Measurements from ENCODE around the gene MR1. TPM values are rescaled to one million over a fixed set of nuclear protein-coding genes. Genes with fewer than 3 reads are reported as not detected.
A peak's percentile ranks its signal among the peaks of the same experiment; 100 is the strongest.

The MR1 gene
- total RNA-seq, 1 donor from 2014 or later: 4.2 TPM

DNA sequence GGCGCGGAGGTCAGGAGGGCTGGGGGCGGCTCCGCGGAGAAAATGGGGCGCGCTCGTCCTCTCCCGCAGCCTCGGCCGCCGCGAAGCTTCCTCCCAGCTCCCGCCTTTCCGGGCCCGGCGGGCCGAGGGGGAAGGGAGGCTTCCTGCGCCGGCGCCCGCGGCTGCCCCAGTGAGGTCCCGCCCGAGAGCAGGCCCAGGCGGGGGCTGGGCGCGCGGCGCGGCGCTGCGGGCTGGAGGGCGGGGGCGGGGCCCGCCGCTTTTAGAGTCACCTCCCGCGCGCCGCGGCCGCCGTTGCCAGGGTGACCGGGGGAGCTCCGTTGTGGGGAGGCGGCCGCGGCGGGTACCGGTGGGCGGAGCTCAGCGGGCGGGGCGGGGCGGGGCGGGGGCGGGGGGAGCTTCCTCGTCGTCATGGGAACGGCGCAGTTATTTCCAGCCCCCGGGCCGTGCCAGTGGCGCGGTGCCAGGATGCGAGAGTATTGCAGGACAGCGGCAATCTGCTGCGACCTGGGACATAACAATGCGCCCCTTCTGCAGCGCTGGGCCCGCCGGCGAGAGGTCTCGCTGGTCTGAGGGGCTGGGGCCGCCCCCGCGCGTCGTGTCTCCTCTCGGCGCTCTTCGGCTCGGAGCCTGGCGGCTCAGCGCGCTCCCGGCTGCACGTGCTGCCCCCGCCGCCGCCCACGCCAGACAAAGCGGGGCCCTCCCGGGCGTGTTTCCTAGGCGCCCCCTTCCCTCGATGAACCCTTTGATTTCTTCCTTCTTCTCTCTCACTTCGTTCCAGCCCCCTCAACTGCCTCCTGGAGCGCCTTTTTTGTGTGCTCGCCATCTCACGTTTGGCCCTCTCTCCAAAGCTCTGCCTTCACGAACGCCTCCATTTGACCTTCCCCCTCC lies 71.6 kb downstream of the MR1 start:
- Mint-ChIP-seq H3K27ac (peak overlapping the region; percentile 96), H3K4me3 (peak overlapping the region; percentile 87), H3K27me3 (ENCODE audit: low read depth) (no peaks in the 10 kb centered on the region), H3K9me3 (no peaks in the 10 kb centered on the region), H3K36me3 (no peaks in the 10 kb centered on the region), H3K4me1 (peaks cover 66% of the 10 kb centered on the region)
- peak; percentile 89 to 92 for DNase-seq (ENCODE audit: low spot score in 2 of 2, unreplicated experiment in 2 of 2)
- TF ChIP-seq, protein P1, sequence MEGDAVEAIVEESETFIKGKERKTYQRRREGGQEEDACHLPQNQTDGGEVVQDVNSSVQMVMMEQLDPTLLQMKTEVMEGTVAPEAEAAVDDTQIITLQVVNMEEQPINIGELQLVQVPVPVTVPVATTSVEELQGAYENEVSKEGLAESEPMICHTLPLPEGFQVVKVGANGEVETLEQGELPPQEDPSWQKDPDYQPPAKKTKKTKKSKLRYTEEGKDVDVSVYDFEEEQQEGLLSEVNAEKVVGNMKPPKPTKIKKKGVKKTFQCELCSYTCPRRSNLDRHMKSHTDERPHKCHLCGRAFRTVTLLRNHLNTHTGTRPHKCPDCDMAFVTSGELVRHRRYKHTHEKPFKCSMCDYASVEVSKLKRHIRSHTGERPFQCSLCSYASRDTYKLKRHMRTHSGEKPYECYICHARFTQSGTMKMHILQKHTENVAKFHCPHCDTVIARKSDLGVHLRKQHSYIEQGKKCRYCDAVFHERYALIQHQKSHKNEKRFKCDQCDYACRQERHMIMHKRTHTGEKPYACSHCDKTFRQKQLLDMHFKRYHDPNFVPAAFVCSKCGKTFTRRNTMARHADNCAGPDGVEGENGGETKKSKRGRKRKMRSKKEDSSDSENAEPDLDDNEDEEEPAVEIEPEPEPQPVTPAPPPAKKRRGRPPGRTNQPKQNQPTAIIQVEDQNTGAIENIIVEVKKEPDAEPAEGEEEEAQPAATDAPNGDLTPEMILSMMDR (IDR thresholded peaks at IDR 0.05; ENCODE audit: unreplicated experiment): no peak

DNA sequence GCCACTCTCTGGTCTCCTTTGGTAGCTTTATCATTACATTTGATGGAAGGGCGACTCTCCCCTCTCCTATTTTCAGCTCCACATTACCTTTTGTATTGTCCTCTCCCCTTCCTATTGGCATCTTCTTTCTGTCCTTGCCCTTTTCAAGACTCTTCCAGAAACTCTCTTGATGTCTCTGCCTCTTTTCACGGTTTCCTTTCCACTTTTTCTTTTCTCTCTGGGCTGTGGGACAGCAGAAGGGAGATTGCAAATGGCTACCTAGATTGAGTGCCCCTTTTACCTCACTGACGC lies 72.2 kb downstream of the MR1 start:
- Mint-ChIP-seq H3K4me1 (peaks cover 60% of the 10 kb centered on the region), H3K27ac (peak overlapping the region; percentile 85), H3K4me3 (peak overlapping the region; percentile 67), H3K27me3 (ENCODE audit: low read depth) (no peaks in the 10 kb centered on the region), H3K36me3 (no peaks in the 10 kb centered on the region), H3K9me3 (no peaks in the 10 kb centered on the region)
- DNase-seq (ENCODE audit: low spot score in 2 of 2, unreplicated experiment in 2 of 2): no peak
- TF ChIP-seq, protein P1 (IDR thresholded peaks at IDR 0.05; ENCODE audit: unreplicated experiment): no peak

DNA sequence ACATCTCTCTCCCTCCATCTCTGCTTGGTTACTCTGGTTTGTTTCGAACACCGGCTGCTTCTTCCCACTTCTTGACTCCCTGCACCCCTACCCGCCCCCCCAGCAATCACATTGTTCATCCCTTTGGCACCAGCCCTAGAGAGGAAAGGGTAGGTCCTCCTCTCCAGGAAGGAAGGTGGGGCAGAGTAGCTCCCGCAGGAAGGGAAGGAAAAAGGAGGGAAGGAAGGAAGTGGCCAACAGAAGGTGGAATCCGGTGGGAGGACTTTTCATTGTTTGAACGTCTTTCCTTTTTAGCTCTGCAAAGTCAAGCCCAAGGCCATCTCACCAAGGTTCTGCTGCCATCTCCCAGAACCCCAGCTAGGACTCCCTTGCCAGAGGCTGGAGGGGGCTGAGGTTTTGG lies 72.7 kb downstream of the MR1 start:
- Mint-ChIP-seq H3K36me3 (no peaks in the 10 kb centered on the region), H3K27ac (no peak overlapping the region), H3K9me3 (no peaks in the 10 kb centered on the region), H3K27me3 (ENCODE audit: low read depth) (no peaks in the 10 kb centered on the region), H3K4me1 (peaks cover 55% of the 10 kb centered on the region), H3K4me3 (peak overlapping the region; percentile 67)
- DNase-seq (ENCODE audit: low spot score in 2 of 2, unreplicated experiment in 2 of 2): no peak
- TF ChIP-seq, protein P1 (IDR thresholded peaks at IDR 0.05; ENCODE audit: unreplicated experiment): no peak

DNA sequence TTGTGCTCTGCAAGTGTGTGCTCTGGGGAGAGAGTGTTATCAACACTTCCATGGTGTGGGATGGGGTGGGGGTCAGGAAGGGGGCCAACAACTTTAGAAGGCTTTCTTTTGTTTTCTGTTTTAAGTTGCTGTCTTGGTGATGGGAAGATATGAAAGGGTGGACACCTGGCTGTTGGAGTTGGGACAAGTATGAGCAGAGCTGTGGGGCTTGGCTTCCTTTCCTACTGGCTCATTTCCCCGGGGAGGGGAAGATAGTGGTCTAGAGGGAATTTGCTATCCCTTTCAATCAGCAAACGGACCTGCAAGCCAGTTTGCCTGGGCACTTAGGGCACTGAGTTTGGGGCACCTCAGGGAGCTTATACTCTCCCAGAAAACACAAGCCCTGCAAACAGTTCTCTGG lies 73.9 kb downstream of the MR1 start:
- Mint-ChIP-seq H3K4me3 (no peak overlapping the region), H3K27ac (no peak overlapping the region), H3K4me1 (peaks cover 47% of the 10 kb centered on the region), H3K36me3 (no peaks in the 10 kb centered on the region), H3K27me3 (ENCODE audit: low read depth) (no peaks in the 10 kb centered on the region), H3K9me3 (no peaks in the 10 kb centered on the region)
- DNase-seq (ENCODE audit: low spot score in 2 of 2, unreplicated experiment in 2 of 2): no peak
- TF ChIP-seq, protein P1 (IDR thresholded peaks at IDR 0.05; ENCODE audit: unreplicated experiment): no peak

DNA sequence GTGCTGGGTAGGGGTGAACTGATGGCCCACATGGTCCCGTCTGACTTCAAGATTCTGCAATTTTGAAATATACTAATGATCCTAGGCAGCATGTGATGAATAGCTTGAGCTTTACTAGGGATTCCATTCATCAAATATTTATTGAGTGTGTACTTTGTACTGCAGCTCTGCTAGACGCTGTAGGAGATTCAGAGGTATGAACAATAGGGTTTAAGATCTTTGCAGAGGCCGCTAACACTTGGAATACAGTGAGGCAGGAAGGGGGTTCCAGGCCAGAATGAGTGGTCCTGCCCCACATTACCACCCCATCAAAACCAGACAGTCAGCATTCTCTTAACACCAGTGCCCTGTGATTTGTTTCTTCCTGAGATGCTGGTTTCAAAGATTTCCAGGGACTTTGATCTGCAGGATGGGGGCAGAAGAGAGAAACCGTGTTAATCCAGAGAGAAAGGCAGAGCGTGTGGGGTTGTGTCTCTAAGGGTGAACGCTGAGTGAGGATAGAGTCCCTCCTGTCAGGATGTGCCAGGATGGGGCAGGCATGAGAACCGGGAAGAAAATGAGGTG lies 74.6 kb downstream of the MR1 start:
- Mint-ChIP-seq H3K36me3 (no peaks in the 10 kb centered on the region), H3K4me1 (peaks cover 40% of the 10 kb centered on the region), H3K9me3 (no peaks in the 10 kb centered on the region), H3K4me3 (no peak overlapping the region), H3K27ac (no peak overlapping the region), H3K27me3 (ENCODE audit: low read depth) (no peaks in the 10 kb centered on the region)
- no peak for DNase-seq (ENCODE audit: low spot score in 2 of 2, unreplicated experiment in 2 of 2)
- TF ChIP-seq, protein P1 (IDR thresholded peaks at IDR 0.05; ENCODE audit: unreplicated experiment): no peak
